HepG2 (cell line): ENCODE results near the gene CYB5R2. TPM values are rescaled to one million over a fixed set of nuclear protein-coding genes. Genes with fewer than 3 reads are reported as not detected.

Experiments
- ATAC-seq: fragments of 200-7000 bp; cut with Tn5 transposase; 3 replicates; pipeline ENCODE4 v1.9.1; 2020; ENCODE audit warnings: mild to moderate bottlenecking, moderate library complexity
- BruUV-seq: library from RNA; stranded (reverse); fragments of 400-500 nt; replicated peaks from 2 replicates; lab custom pipeline; 2021; lab: Mats Ljungman, UMichigan
- CTCF ChIA-PET: fragments of 300-600 bp; formaldehyde crosslinking; extraction: SDS; loops from one replicate; lab custom pipeline; 2021; ENCODE audit warnings: low total read pairs, inconsistent platforms, low intra/inter-chr PET ratio; lab: Yijun Ruan, JAX
- POLR2A ChIA-PET: fragments of 350-600 bp; sonication (Branson Sonifier 250); formaldehyde crosslinking; loops from one replicate; lab custom pipeline; 2020; ENCODE audit warnings: antibody characterized with exemption, inconsistent platforms; lab: Yijun Ruan, JAX
- DNase-seq: peaks from one replicate; pipeline ENCODE4 v3.0.0-alpha.2; 2015; ENCODE audit warnings: low spot score
- FAIRE-seq: peaks from 3 replicates; lab custom pipeline; 2011; peaks lifted over from hg19 to GRCh38; lab: Jason Lieb, UNC
- H2AFZ ChIP-seq: one replicate; pipeline ENCODE4 v1.6.1; 2011; ENCODE audit warnings: low read length, inconsistent platforms
- H3K27ac ChIP-seq: fragments of 300-600 bp; 3 replicates; pipeline ENCODE4 v1.8.0; 2011; ENCODE audit warnings: mixed run types, mild to moderate bottlenecking, mixed read lengths, low read length, inconsistent platforms; ENCODE audit not compliant: insufficient read depth; ENCODE audit errors: extremely low read length
- H3K27me3 ChIP-seq, 2 experiments: fragments of 200-600 bp in 1 of 2; 2 replicates in 1 of 2; 3 replicates in 1 of 2; pipeline versions ENCODE4 v1.6.0 to v1.8.0; 2011; ENCODE audit warnings: low read length in 2 of 2, mild to moderate bottlenecking in 2 of 2, moderate library complexity in 2 of 2, inconsistent platforms in 1 of 2; ENCODE audit not compliant: insufficient read depth in 2 of 2, control insufficient read depth in 1 of 2
- H3K36me3 ChIP-seq, 2 experiments: fragments of 200-600 bp in 1 of 2; replicated peaks in 1 of 2; 2 replicates in 1 of 2; 3 replicates in 1 of 2; pipeline versions ENCODE4 v1.5.1 to v1.8.0; 2011; ENCODE audit warnings: low read length in 2 of 2, inconsistent platforms in 1 of 2; ENCODE audit not compliant: insufficient read depth in 2 of 2, control insufficient read depth in 1 of 2
- H3K4me1 ChIP-seq: 2 replicates; pipeline ENCODE4 v1.5.1; 2012; ENCODE audit warnings: low read length, inconsistent platforms; ENCODE audit not compliant: insufficient read depth
- H3K4me2 ChIP-seq: 2 replicates; pipeline ENCODE4 v1.6.0; 2011; ENCODE audit warnings: low read depth, low read length, inconsistent platforms
- H3K4me3 ChIP-seq, 3 experiments: fragments of 200-600 bp in 1 of 3; sonication (generic), shearing (Covaris generic) in 1 of 3; replicated peaks in 1 of 3; 2 replicates each; pipeline ENCODE4 v1.5.1; 2011 to 2016; ENCODE audit warnings: low read length in 3 of 3, inconsistent platforms in 2 of 3, low read depth in 2 of 3, mild to moderate bottlenecking in 2 of 3, control low read depth in 1 of 3, mixed read lengths in 1 of 3; ENCODE audit not compliant: insufficient read depth in 1 of 3
- H3K79me2 ChIP-seq: one replicate; pipeline ENCODE4 v1.6.1; 2011; ENCODE audit warnings: low read length, inconsistent platforms; ENCODE audit not compliant: insufficient read depth
- H3K9ac ChIP-seq: 2 replicates; pipeline ENCODE4 v1.6.0; 2011; ENCODE audit warnings: mild to moderate bottlenecking, low read depth, low read length, inconsistent platforms; ENCODE audit not compliant: insufficient read depth
- H3K9me3 ChIP-seq: 2 replicates; pipeline ENCODE4 v1.5.1; 2012; ENCODE audit warnings: mild to moderate bottlenecking, low read length
- H4K20me1 ChIP-seq: 2 replicates; pipeline ENCODE4 v1.6.0; 2011; ENCODE audit warnings: inconsistent platforms, mild to moderate bottlenecking, low read length, moderate library complexity; ENCODE audit not compliant: insufficient read depth
- AKAP8 ChIP-seq: sonication (generic); formaldehyde crosslinking; IDR thresholded peaks from 2 replicates; pipeline ENCODE4 v1.5.1; 2020; ENCODE audit warnings: mild to moderate bottlenecking, missing genetic modification reagents
- ARID3A ChIP-seq: IDR thresholded peaks from 2 replicates; pipeline ENCODE4 v1.6.1; 2012; ENCODE audit warnings: low read depth, low read length, improper control_type of control experiment
- BCL3 ChIP-seq: sonication (generic); formaldehyde crosslinking; IDR thresholded peaks from 2 replicates; pipeline ENCODE4 v1.5.1; 2020; ENCODE audit warnings: mild to moderate bottlenecking, missing genetic modification reagents, moderate library complexity
- FOXO1 ChIP-seq: sonication (generic); formaldehyde crosslinking; IDR thresholded peaks from 2 replicates; pipeline ENCODE4 v1.4.0; 2020; ENCODE audit warnings: missing genetic modification reagents
- HOXA7 ChIP-seq: sonication (generic); formaldehyde crosslinking; IDR thresholded peaks from 2 replicates; pipeline ENCODE4 v1.8.1; 2022; ENCODE audit warnings: mild to moderate bottlenecking, missing genetic modification reagents, moderate library complexity
- KLF11 ChIP-seq: IDR thresholded peaks from 2 replicates; pipeline ENCODE4 v1.6.1; 2016; ENCODE audit warnings: missing compliant biosample characterization
- MYPOP ChIP-seq: sonication (generic); formaldehyde crosslinking; IDR thresholded peaks from 2 replicates; pipeline ENCODE4 v1.8.1; 2023; ENCODE audit warnings: mild to moderate bottlenecking, moderate library complexity, missing genetic modification reagents
- NCOA5 ChIP-seq: sonication (generic); formaldehyde crosslinking; IDR thresholded peaks from 2 replicates; pipeline ENCODE4 v1.4.0; 2020; ENCODE audit warnings: missing genetic modification reagents
- REPIN1 ChIP-seq: sonication (generic); formaldehyde crosslinking; IDR thresholded peaks from 2 replicates; pipeline ENCODE4 v1.8.0; 2022; ENCODE audit warnings: missing genetic modification reagents, low read depth, mild to moderate bottlenecking, borderline replicate concordance
- SALL2 ChIP-seq: sonication (generic); formaldehyde crosslinking; IDR thresholded peaks from 2 replicates; pipeline ENCODE4 v1.8.1; 2023; ENCODE audit warnings: mild to moderate bottlenecking, missing genetic modification reagents, inconsistent platforms
- TP53 ChIP-seq: sonication (generic); formaldehyde crosslinking; conservative IDR thresholded peaks from 2 replicates; pipeline ENCODE4 v1.4.0; 2020; ENCODE audit warnings: missing genetic modification reagents
- ZBTB1 ChIP-seq: sonication (generic); formaldehyde crosslinking; IDR thresholded peaks from 2 replicates; pipeline ENCODE4 v1.4.0; 2020; ENCODE audit warnings: missing genetic modification reagents, borderline replicate concordance
- ZNF589 ChIP-seq: sonication (generic); formaldehyde crosslinking; conservative IDR thresholded peaks from 2 replicates; pipeline ENCODE4 v1.8.0; 2022; ENCODE audit warnings: mild to moderate bottlenecking, moderate library complexity, missing genetic modification reagents
- ZNF598 ChIP-seq: sonication (generic); formaldehyde crosslinking; IDR thresholded peaks from 2 replicates; pipeline ENCODE4 v1.5.1; 2020; ENCODE audit warnings: mild to moderate bottlenecking, missing genetic modification reagents, borderline replicate concordance
- ZNF841 ChIP-seq: sonication (generic); formaldehyde crosslinking; IDR thresholded peaks from 2 replicates; pipeline ENCODE4 v1.8.1; 2023; ENCODE audit warnings: missing genetic modification reagents, borderline replicate concordance
- WGBS: methylation state at CpG from one replicate; pipeline ENCODE4 v1.1.6; 2017; ENCODE audit warnings: low lambda C conversion rate; 5-methylcytosine and 5-hydroxymethylcytosine counted together
- in situ Hi-C: cut with HindIII; loops from 2 replicates; pipeline ENCODE4 v1.10.0; 2017; ENCODE audit warnings: low pct_unique_long_range_greater_than_20kb; ENCODE audit not compliant: extremely low pct_ligation_motif_present
- intact Hi-C: fragments of 100-400 bp; cut with micrococcal nuclease; formaldehyde crosslinking; loops from one replicate; pipeline ENCODE4 v1.10.0; 2022; ENCODE audit not compliant: unreplicated experiment
- polyA plus RNA-seq, 8 experiments: library from polyadenylated mRNA; depleted of rRNA in 3 of 8; stranded (reverse) in 7 of 8; unstranded in 1 of 8; fragments of >200 nt; fragmentation: Illumina TruSeq in 4 of 8; extraction: Trizol in 4 of 8; gene quantifications; 2 replicates each; pipeline versions ENCODE4 v1.2.1 to v1.2.3, GENCODE V29; 2011 to 2016; ENCODE audit warnings: low read depth in 4 of 8, missing spikeins in 1 of 8, mixed read lengths in 1 of 8; ENCODE audit not compliant: insufficient read depth in 1 of 8
- total RNA-seq, 5 experiments: library from RNA; depleted of rRNA; stranded (reverse); fragments of >200 nt; fragmentation: Illumina TruSeq; extraction: Trizol; gene quantifications; 2 replicates each; pipeline ENCODE4 v1.2.3, GENCODE V29; 2016; ENCODE audit warnings: low read depth in 1 of 5
- TF ChIP-seq, protein P1 (sequence below): IDR thresholded peaks from 2 replicates; pipeline ENCODE4 v1.6.1; 2016; ENCODE audit warnings: control low read depth

CYB5R2 gene
- total and polyA plus RNA-seq, 2 of the 13 experiments (the other 11 are each of a cell fraction or from before 2014, with no cell fraction given) = 0.40 to 0.51 TPM

DNA sequence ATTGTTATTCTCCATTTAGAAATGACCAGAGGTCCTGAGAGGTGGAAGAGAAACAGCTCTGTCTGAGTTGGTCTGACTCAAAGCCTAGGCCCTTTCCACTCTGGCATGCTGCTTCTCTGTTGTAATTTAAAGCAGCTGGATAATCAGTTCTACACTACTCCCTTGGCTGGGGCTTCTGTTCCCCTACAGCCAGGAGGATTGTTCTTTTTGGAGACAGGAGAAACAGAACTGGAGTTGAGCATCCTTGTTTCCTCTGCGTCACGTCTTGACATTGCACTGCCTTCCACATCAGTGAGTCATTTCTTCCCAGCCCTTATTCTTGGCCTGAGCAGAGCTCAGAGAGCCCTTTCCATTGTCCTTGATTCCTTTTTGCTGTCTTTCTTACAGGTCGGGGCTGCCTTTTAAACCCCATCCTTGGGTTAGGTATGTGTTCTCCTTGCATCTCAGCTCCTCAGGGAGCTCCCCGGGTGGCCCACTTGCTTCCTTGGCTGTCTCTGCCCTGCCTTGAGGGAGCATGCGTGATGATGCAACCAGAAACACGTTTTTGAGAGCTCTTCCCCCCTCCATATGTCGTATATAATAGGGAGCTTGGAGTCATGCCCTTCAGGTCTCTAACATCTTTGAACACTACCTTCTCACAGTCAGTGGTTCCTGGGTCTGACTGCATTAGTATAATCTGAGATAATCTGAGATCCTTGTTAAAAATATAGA, 35.7 kb downstream of the CYB5R2 start:
- H3K9ac ChIP-seq = no peak overlapping the region
- FAIRE-seq (no peak), ATAC-seq (no peak), DNase-seq (no peak)
- no peaks in the 10 kb centered on the region for H3K4me1 ChIP-seq
- H3K79me2 ChIP-seq = no peaks in the 10 kb centered on the region
- ChIA-PET CTCF (no interaction called here), POLR2A (no interaction called here)
- H3K4me3 ChIP-seq = no peak overlapping the region
- no peaks in the 10 kb centered on the region for H3K27me3 ChIP-seq
- BruUV-seq = no TSS peak
- no peak overlapping the region for H3K4me2 ChIP-seq
- intact Hi-C loops = no loop called here
- no peak overlapping the region for H3K27ac ChIP-seq
- no peak overlapping the region for H2AFZ ChIP-seq
- no peaks in the 10 kb centered on the region for H3K9me3 ChIP-seq
- in situ Hi-C loops = no loop called here
- TF ChIP-seq ZNF589 (CRISPR knock-in tag) = no peak
- no peak for TF ChIP-seq ARID3A
- TF ChIP-seq ZNF841 = no peak
- TF ChIP-seq, protein P1, sequence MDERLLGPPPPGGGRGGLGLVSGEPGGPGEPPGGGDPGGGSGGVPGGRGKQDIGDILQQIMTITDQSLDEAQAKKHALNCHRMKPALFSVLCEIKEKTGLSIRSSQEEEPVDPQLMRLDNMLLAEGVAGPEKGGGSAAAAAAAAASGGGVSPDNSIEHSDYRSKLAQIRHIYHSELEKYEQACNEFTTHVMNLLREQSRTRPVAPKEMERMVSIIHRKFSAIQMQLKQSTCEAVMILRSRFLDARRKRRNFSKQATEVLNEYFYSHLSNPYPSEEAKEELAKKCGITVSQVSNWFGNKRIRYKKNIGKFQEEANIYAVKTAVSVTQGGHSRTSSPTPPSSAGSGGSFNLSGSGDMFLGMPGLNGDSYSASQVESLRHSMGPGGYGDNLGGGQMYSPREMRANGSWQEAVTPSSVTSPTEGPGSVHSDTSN (CRISPR knock-in tag) = no peak
- no peak for TF ChIP-seq NCOA5 (CRISPR knock-in tag)
- TF ChIP-seq FOXO1 (CRISPR knock-in tag) = no peak
- TF ChIP-seq ZBTB1 (CRISPR knock-in tag) = no peak
- no peak for TF ChIP-seq AKAP8 (CRISPR knock-in tag)
- TF ChIP-seq BCL3 (CRISPR knock-in tag) = no peak
- no peak for TF ChIP-seq ZNF598 (CRISPR knock-in tag)
- no peak for TF ChIP-seq MYPOP (CRISPR knock-in tag)
- TF ChIP-seq KLF11 (CRISPR knock-in tag) = no peak
- TF ChIP-seq SALL2 (CRISPR knock-in tag) = no peak
- no peak for TF ChIP-seq TP53 (CRISPR knock-in tag)
- no peak for TF ChIP-seq REPIN1 (CRISPR knock-in tag)
- TF ChIP-seq HOXA7 (CRISPR knock-in tag) = no peak
- WGBS = 89% methylated on average over 7 of the region's 7 CpGs
- peaks cover 30 to 91% of the 10 kb centered on the region in 2 experiments for H3K36me3 ChIP-seq
- no peaks in the 10 kb centered on the region for H4K20me1 ChIP-seq
